Hepatocyte (in vitro differentiated cells): ENCODE results near the gene F2RL2.

Experiments
- CTCF ChIP-seq: fragments of 200-600 bp; sonication (generic); IDR thresholded peaks from 2 replicates; pipeline ENCODE4 v1.5.1; 2016; ENCODE audit warnings: antibody characterized with exemption, mild to moderate bottlenecking; ENCODE audit not compliant: poor library complexity
- EZH2 ChIP-seq: fragments of 200-600 bp; sonication (generic); IDR thresholded peaks from 2 replicates; pipeline ENCODE4 v1.6.1; 2016; ENCODE audit warnings: antibody characterized with exemption, mild to moderate bottlenecking, borderline replicate concordance

DNA sequence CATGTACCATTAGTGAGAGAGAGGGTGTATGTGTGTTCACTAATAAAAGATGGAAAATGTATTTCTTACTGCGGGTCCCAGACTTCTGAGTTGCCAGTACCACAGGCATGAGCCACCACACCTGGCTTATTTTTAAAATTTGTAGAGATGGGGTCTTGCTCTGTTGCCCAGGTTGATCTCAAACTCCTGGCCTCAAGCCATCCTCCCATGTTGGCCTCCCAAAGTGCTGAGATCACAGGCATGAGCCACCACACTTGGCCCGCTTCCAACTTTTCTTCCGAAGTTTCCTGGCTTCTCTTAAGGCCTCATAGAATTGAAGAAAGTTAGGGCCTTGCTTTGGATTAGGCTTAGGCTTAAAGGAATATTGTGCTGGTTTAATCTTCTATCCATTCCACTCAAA is 40.4 kb upstream of the F2RL2 start:
- TF ChIP-seq CTCF (no peak), EZH2 (no peak)
